Measurements from ENCODE around the gene ZMIZ2.

Gene ZMIZ2

DNA sequence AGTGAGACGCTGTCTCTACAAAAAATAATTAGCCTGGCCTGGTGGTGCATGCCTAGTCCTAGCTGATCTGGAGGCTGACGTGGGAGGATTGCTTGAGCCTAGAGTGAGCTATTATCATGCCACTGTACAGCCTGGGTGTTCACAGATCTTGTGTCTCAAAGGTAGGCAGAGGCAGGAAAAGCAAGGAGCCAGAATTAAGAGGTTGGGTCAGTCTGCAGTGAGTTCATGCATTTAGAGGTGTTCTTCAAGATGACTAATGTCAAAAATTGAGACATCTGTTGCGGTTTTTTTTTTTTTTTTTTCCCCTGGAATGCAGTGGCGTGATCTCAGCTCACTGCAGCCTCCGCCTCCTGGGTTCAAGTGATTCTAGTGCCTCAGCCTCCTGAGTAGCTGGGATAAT is 53.2 kb downstream of the ZMIZ2 start:
- no peak for TF ChIP-seq YY1 (IDR thresholded peaks at IDR 0.05; ENCODE audit: low read depth)
- TF ChIP-seq USF1 (IDR thresholded peaks at IDR 0.05) = no peak
- no peak for TF ChIP-seq MAX (IDR thresholded peaks at IDR 0.05)
- TF ChIP-seq, protein P1, sequence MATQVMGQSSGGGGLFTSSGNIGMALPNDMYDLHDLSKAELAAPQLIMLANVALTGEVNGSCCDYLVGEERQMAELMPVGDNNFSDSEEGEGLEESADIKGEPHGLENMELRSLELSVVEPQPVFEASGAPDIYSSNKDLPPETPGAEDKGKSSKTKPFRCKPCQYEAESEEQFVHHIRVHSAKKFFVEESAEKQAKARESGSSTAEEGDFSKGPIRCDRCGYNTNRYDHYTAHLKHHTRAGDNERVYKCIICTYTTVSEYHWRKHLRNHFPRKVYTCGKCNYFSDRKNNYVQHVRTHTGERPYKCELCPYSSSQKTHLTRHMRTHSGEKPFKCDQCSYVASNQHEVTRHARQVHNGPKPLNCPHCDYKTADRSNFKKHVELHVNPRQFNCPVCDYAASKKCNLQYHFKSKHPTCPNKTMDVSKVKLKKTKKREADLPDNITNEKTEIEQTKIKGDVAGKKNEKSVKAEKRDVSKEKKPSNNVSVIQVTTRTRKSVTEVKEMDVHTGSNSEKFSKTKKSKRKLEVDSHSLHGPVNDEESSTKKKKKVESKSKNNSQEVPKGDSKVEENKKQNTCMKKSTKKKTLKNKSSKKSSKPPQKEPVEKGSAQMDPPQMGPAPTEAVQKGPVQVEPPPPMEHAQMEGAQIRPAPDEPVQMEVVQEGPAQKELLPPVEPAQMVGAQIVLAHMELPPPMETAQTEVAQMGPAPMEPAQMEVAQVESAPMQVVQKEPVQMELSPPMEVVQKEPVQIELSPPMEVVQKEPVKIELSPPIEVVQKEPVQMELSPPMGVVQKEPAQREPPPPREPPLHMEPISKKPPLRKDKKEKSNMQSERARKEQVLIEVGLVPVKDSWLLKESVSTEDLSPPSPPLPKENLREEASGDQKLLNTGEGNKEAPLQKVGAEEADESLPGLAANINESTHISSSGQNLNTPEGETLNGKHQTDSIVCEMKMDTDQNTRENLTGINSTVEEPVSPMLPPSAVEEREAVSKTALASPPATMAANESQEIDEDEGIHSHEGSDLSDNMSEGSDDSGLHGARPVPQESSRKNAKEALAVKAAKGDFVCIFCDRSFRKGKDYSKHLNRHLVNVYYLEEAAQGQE (IDR thresholded peaks at IDR 0.05; ENCODE audit: low read depth) = no peak
- TF ChIP-seq ZBTB7A (IDR thresholded peaks at IDR 0.05; ENCODE audit: low read depth) = no peak
- TF ChIP-seq NFIC (IDR thresholded peaks at IDR 0.05) = no peak
- TF ChIP-seq CEBPB (IDR thresholded peaks at IDR 0.05) = no peak
- TF ChIP-seq EGR1 (IDR thresholded peaks at IDR 0.05) = no peak
- TF ChIP-seq CREB1 (IDR thresholded peaks at IDR 0.05; ENCODE audit: low read depth) = no peak
- no peak for TF ChIP-seq TCF12 (IDR thresholded peaks at IDR 0.05; ENCODE audit: low read depth)

- TF ChIP-seq MAX (IDR thresholded peaks at IDR 0.05) = no peak
- no peak for TF ChIP-seq RAD21 (IDR thresholded peaks at IDR 0.05; ENCODE audit: low read depth)
- TF ChIP-seq ZBTB7A (IDR thresholded peaks at IDR 0.05; ENCODE audit: low read depth) = no peak
- TF ChIP-seq YY1 (IDR thresholded peaks at IDR 0.05; ENCODE audit: low read depth) = no peak
- no peak for TF ChIP-seq FOXM1 (IDR thresholded peaks at IDR 0.05; ENCODE audit: borderline replicate concordance, low read depth)
Observed at GRCh38 chr7:44802418-44803025, 53.9 kb downstream of the ZMIZ2 start.

DNA sequence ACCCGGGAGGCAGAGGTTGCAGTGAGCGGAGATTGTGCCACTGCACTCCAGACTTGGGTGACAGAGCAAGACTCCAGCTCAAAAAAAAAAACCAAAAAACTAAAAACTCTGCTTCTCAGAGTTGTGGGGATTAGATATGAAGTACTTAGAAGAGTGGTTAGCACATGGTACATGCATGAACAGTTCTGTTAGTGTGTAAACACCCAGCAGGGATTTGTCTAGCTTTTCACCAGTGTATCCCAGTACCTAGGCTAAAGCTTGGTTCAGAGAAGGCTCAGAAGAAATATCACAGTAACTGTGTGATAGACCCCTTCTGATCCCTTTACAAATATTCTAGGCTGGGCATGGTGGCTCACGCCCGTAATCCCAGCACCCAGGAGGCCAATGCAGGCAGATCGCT is 57.3 kb downstream of the ZMIZ2 start:
- no peak for TF ChIP-seq MAX (IDR thresholded peaks at IDR 0.05)
- no peak for TF ChIP-seq CREB1 (IDR thresholded peaks at IDR 0.05; ENCODE audit: low read depth)
- TF ChIP-seq TCF12 (IDR thresholded peaks at IDR 0.05; ENCODE audit: low read depth) = no peak
- TF ChIP-seq TEAD4 (IDR thresholded peaks at IDR 0.05) = no peak

DNA sequence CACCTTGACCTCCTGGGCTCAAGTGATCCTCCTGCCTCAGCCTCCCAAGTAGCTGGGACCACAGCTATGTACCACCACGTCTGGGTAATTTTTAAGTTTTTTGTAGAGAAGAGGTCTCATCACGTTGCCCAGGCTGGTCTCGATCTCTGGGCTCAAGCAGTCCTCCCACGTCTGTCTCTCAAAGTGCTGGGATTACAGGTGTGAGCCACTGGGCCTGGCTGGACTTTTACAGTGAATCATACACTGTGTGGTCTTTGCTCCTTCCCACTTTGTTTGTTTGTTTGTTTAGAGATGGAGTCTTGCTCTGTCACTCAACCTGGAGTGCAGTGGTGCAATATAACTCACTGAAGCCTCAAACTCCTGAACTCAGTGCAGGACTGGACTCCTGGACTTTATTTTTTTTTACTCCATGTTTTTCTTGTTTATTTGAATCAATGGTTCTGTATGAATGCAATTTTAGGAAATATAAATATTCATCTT is 60.3 kb downstream of the ZMIZ2 start:
- TF ChIP-seq ZBTB7A (IDR thresholded peaks at IDR 0.05; ENCODE audit: low read depth) = no peak
- no peak for TF ChIP-seq TAF1 (IDR thresholded peaks at IDR 0.05; ENCODE audit: low read depth)
- no peak for TF ChIP-seq EGR1 (IDR thresholded peaks at IDR 0.05)
- TF ChIP-seq NFIC (IDR thresholded peaks at IDR 0.05) = no peak
- no peak for TF ChIP-seq MAX (IDR thresholded peaks at IDR 0.05)
- no peak for TF ChIP-seq RAD21 (IDR thresholded peaks at IDR 0.05; ENCODE audit: low read depth)
- no peak for TF ChIP-seq USF1 (IDR thresholded peaks at IDR 0.05)
- no peak for TF ChIP-seq TCF12 (IDR thresholded peaks at IDR 0.05; ENCODE audit: low read depth)
- no peak for TF ChIP-seq CREB1 (IDR thresholded peaks at IDR 0.05; ENCODE audit: low read depth)
- TF ChIP-seq CEBPB (IDR thresholded peaks at IDR 0.05) = no peak
- TF ChIP-seq YY1 (IDR thresholded peaks at IDR 0.05; ENCODE audit: low read depth) = no peak
- TF ChIP-seq, protein P1 (IDR thresholded peaks at IDR 0.05; ENCODE audit: low read depth) = no peak
- no peak for TF ChIP-seq FOXM1 (IDR thresholded peaks at IDR 0.05; ENCODE audit: borderline replicate concordance, low read depth)
- no peak for TF ChIP-seq EP300 (IDR thresholded peaks at IDR 0.05; ENCODE audit: borderline replicate concordance)
- TF ChIP-seq TEAD4 (IDR thresholded peaks at IDR 0.05) = no peak

- no peak for TF ChIP-seq TCF12 (IDR thresholded peaks at IDR 0.05; ENCODE audit: low read depth)
- TF ChIP-seq TEAD4 (IDR thresholded peaks at IDR 0.05) = no peak
- no peak for TF ChIP-seq MAX (IDR thresholded peaks at IDR 0.05)
- no peak for TF ChIP-seq CEBPB (IDR thresholded peaks at IDR 0.05)
- no peak for TF ChIP-seq NFIC (IDR thresholded peaks at IDR 0.05)
- TF ChIP-seq EP300 (IDR thresholded peaks at IDR 0.05; ENCODE audit: borderline replicate concordance) = no peak
- no peak for TF ChIP-seq RAD21 (IDR thresholded peaks at IDR 0.05; ENCODE audit: low read depth)
- no peak for TF ChIP-seq CREB1 (IDR thresholded peaks at IDR 0.05; ENCODE audit: low read depth)
- TF ChIP-seq FOXM1 (IDR thresholded peaks at IDR 0.05; ENCODE audit: borderline replicate concordance, low read depth) = no peak
- TF ChIP-seq USF1 (IDR thresholded peaks at IDR 0.05) = no peak
- TF ChIP-seq ZBTB7A (IDR thresholded peaks at IDR 0.05; ENCODE audit: low read depth) = no peak
Observed at GRCh38 chr7:44811093-44811492, 62.4 kb downstream of the ZMIZ2 start.
